ENCODE measurements around the gene HOTAIR.

HOTAIR gene

GRCh38 chr12:53939141-53940108, 35.3 kb downstream of the HOTAIR start:
- DNase-seq = no peak

- no peak for DNase-seq
These were observed 36.2 kb downstream of the HOTAIR start, which contains the start of gene HOXC13 for GRCh38 chr12:53938326-53939140. HOXC13 (plus strand) TSS chr12:53938831; CDS start chr12:53938907, 76 bp downstream.

GRCh38 chr12:53937596-53938325, 37.0 kb downstream of the HOTAIR start:
- no peak for DNase-seq

- no peak for DNase-seq
These were observed 37.7 kb downstream of the HOTAIR start for GRCh38 chr12:53937099-53937498.

- no peak for DNase-seq
These were observed 39.1 kb downstream of the HOTAIR start for GRCh38 chr12:53935383-53936341.

- DNase-seq = no peak
These were observed 41.8 kb downstream of the HOTAIR start for GRCh38 chr12:53932915-53933314.

- DNase-seq = no peak
These were observed 42.7 kb downstream of the HOTAIR start for GRCh38 chr12:53931844-53932581.

GRCh38 chr12:53930591-53931255, 44.0 kb downstream of the HOTAIR start:
- no peak for DNase-seq

- no peak for DNase-seq
These were observed 45.2 kb downstream of the HOTAIR start for GRCh38 chr12:53929527-53929926.

- DNase-seq = no peak
These were observed 46.5 kb downstream of the HOTAIR start for GRCh38 chr12:53928054-53928835.

GRCh38 chr12:53927220-53928029, 47.3 kb downstream of the HOTAIR start:
- no peak for DNase-seq

GRCh38 chr12:53924521-53925405, 50.0 kb downstream of the HOTAIR start:
- no peak for DNase-seq

- no peak for DNase-seq
These were observed 57.7 kb downstream of the HOTAIR start for GRCh38 chr12:53916788-53917655.

Measured in OCI-M1 (cell line).